Ureter (tissue), 1 donor: ENCODE data around the gene PLD6. TPM values are rescaled to one million over a fixed set of nuclear protein-coding genes. Genes with fewer than 3 reads are reported as not detected.

ENCODE experiments used
- DNase-seq: peaks from one replicate; pipeline ENCODE4 v3.0.0-alpha.2; 2020; ENCODE audit warnings: low spot score
- total RNA-seq: library from RNA; stranded (reverse); gene quantifications from one replicate; pipeline ENCODE4 v1.2.4, GENCODE V29; 2023
- donor health status: DM: yes; HTN: yes; CAD: no.

PLD6 gene
- total RNA-seq, 1 donor from 2014 or later: 4.9 TPM

DNA sequence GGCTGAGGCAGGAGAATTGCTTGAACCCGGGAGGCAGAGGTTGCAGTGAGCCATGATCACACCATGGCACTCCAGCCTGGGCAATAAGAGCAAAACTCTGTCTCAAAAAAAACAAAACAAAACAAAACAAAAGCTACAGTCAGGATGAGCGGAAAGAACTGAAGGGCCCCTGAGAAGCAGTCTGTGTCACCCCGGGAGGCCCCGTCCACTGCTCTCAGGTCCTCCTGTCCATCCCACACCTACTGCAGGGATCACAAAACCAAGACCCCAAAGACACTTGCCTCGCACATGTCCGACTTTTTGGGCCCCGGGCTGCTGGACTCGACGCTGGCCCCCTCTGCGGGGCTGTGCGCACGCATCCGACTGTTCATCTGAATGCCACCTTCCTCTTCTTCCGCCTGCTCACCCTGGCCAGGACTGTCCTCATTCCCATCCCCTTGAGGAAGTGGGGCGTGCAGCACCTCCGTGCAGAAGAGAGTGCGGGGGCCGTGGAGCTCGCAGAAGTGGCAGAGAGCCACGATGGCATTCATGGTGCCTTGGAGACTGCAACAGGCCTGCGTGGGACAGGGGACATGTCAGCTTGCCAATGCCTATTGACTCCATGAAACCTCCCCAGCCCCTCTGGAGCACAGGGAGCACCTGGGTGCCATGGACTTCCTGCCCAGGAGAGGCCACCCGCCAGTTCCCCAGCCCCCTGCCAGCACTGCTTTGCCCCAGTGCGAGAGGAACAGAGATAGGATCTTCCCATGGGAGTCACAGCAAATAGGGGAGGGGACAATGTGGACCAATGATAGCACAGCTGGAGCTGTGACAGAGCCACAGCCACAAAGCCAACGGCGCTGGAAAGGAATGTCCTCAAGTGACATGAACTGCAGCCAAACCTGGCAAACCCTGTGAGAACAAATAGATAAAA, 21.7 kb upstream of the PLD6 start:
- DNase-seq: no peak

DNA sequence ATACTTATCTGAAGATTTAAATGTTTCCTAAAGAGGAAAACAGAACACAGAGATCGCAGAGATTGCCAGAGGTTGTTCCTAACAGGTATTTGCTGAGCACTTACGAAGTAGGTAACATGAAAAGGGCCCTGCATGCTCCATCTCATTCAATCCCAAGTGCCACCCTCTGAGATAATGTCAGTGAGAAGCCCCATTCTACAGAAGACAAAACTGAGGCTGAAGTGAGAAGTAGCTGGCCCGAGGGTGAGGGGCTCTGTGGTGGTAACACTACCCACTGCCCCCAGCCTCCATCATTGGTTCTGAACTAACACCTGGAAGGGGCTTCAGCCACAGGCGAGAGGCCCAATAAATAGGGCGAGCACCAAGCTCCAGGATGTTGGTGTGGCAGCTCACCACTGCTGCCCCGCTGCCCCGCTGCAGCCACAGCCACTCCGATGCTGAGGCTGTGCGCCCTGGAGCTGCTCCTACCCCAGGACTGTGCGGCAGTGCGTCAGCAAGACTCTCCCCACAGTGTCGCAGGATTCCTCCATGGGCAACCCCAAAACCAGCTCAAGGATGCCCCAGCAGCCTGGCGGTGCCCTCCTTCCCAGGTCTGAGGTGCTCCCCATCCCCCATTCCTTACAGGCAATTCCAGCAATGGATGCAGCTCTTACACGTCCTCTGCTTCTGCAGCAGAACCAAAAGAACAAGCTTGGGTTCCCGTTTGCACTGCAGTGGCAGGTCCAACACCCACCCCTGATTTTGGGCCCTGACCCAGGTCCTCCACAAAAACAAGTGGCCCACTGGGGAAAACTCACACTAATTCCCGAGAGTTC, 20.5 kb upstream of the PLD6 start:
- DNase-seq: no peak

DNA sequence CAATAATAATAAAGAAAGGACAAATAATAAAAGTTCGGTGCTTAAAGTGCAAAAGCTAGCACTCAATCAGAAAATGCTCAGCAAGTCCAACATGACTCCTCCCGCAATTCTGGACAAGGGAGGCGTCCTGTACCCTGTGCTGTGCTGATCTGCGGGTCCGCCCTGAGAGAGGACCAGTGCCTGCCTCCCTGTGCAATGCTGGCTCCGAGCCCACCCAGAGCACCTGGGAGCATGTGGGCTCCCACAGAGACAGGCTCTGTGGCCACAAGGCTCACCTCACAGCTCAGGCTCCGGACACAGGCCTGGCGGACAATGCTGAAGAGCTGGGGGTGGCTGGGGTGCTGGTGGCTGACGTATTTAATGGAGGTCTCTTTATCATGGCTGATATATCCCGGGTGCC, 19.8 kb upstream of the PLD6 start:
- no peak for DNase-seq

DNA sequence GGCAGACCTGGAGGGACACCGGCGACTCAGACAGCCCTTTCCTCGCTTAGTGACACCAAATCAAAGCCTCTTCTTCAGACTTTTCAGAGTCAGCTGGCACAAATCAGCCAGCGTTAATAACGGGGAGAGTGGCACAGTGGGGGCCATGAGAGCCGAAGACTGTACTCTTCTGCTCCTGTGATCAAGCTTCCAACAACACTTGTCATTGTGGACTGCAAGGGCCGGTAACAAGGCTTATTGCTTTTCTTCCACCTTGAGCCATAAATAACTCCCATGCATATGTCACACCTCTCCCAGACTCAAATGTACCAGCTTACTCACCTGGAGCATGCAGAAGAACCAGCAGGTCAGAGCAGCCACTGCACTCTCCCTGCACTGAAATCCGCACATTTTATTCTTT, 18.0 kb upstream of the PLD6 start:
- DNase-seq: no peak

DNA sequence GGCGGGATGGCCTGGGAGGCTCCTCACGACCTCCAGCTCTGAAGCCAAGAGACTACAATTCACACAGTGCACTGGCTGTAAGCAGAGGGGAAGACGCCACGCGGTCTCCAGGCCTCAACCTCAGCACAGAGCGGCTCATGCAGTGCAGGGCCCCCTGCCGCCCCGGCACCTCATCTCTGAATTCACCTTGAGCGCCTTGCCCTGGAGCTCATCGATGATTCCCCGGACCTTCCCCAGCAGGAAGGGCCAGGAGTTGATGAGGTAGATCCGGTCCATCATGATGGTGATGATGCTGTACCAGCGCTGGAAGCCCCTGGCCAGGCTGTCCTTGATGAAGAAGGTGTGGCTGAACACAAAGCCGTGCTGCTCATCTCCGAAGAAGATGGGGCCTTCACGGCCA, 17.6 kb upstream of the PLD6 start:
- no peak for DNase-seq

DNA sequence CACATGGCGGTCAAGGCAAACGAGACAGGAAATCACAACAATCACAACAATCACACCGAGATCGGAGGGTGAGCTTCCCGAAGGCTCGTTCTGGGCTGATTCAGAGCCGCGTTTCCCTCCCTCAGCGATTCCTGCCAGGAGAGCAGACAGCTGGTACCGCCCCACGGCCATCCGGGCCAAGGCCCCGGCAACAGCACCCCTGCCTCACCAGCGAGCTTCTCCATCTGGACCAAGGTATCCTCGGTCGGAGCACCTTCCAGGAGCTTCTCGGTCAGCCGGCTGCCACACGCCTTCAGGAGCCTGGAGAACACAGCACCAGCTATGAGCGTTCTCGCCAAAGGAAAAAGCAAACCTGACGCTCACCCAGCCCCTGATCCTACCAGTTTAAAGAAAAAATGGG, 15.2 kb upstream of the PLD6 start:
- no peak for DNase-seq

DNA sequence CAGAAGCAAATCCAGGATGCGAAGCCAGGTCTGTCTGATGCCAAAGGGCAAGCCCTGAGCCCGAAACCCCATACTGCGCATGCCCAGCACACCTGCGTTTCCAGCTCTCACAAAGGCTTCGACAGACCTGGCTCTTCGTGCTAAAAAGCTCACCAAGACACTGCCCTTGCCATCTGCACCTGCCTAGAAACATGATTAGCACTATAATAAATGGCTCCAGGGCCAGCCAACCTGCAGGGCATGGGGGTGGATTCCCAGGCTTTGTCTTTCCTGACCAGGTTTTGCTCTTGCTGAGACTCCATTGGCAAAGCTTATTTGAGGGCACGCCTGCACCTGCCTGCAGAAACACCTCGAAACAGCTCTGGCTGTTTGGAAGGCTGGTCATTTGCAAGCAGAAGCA, 14.4 kb upstream of the PLD6 start:
- DNase-seq: no peak

DNA sequence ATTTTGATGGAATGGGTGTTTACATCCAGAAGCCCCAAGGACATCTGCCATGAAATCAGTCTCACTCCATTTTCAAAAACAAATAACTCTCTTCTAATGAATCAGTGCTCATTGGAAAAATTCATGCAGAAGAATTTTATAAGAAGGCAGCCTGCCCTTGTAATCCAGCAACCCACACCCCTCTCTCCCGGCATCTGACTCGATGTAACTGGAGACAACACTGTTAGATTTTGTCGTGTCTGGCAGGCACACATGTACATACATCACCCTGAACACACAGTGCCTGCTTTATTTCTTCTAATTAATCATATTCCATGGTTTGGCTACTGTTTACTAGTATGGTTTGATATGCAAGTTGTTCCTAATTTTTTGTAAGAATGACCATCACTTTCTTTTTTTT, 11.9 kb upstream of the PLD6 start:
- no peak for DNase-seq

DNA sequence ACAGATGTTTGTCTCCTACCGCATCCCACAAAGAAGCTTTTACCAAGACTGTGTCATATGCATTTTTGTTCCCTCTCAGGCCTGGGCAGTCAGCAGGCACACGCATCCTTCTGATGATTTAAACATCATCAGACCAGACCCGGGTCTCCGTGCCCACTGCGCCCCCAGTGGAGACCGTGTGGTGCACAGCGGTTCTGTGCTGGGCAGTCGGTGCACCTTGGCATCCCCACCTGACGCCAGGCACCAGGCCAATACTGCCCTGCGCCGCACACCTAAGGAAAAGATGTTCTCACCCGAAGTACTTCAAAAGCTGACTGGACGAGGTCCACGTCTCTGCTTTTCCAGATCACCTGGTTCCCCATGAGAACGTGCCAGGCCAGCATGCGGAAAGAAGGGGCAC, 10.6 kb upstream of the PLD6 start:
- no peak for DNase-seq

DNA sequence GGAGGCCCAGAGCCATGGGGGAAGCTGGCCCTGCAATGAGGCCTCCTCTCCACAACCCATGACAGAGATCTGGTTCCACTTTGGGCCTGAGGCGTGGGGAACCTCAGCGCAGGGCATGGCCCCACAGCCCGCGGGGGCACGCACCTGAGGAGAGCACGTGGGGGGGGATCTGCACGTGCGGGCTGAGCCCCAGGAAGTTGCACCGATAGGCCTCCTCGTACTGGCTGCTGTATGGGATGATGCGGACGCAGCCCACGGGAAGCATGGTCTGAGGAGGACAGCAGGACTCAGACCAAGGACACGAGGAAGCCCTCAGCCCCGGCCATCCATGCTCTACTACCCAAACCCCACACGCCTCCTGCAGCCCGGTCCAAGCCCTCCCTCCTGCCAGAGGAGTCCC, 10.1 kb upstream of the PLD6 start:
- DNase-seq: no peak

DNA sequence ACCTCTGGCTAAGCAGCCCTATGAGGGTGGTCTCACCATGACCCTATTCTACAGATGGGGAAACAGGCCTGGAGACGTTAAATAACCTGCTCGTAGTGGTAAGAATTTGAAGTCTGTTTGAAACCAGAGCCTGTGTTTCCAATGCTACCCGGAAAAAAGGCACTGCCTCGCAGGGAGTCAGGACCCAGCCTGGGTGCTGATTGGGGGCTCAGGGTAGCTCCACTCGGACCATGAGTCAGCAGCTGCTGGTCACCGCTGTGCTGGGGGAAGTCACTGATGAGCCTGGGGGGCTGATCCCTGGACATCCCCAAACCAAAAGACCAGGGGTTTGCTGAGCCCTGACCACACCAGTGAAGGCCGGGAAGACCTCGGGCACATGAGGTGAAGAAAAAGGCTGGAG, 9.4 kb upstream of the PLD6 start:
- no peak for DNase-seq

DNA sequence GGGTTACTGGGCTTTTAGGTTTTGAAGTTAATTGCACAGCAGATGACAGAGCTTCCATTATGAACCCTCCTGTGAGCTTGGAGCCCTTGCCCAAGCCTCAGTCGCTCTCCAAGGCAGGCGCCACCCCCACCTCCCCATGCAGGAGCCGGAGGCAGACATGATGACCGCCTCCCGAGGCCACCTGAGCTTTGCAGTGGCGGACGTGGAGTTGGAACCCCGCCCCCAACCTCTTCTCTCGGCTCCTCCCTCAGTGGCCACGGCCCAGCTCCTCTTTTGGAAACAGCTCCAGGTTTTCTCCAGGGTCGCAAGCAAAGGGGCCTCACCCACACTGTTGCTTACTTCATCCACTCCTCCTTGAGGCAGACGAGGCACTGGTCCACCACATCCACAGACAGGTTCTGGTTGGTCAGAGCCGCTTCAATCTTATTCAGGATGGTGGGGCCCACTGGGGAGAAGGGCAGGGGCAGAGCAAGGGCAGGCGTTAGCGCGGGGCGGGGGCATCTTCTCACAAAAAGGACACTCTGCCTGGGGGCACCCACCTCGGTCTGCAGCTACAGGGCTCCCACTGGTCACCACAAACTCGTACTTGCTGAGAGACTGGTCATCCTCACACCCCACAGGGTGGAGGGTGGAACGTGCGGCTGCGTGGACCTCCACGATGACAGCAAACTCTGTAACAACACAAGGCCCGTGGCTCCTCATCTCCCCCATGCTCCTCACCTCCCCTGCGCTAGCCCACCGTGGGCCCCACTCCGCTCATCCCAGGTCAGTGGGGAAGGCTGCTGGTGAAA, 8.7 kb upstream of the PLD6 start:
- no peak for DNase-seq

DNA sequence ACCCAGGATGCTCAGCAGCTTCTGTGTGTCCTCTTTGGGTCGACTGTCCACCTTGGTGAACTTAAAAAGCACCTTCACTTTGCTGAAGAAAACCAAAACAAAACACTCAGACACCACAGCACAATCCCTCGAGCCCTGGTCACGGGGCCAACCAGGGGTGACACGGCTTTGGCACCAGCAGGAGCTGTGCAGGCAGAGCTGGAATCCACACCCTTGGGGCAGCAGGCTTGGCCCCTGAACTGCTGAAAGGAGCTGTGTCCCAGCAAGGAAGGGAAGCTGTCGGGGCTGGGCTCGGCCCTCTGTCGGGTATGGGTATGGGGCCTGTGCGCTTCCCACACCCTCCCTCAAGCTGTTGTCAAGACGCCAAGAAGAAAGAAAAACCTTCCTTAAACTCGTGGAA, 7.6 kb upstream of the PLD6 start:
- DNase-seq: no peak

DNA sequence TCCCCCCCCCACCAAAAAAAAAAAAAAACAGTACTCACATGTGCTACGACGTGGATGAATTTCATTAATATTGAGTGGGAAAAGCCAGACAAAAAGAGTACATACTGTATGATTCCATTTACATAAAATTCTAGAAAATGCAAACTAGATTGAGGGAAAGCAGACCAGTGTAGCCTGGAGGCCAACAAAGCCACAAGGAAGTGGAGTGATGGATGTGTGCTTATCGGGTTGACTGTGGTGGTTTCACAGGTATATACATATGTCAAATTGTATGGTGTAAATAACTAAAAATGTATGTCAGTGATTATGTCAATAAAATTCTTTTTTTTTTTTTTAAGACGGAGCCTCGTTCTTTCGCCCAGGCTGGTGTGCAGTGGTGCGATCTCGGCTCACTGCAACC, 1.9 kb upstream of the PLD6 start:
- DNase-seq: no peak

DNA sequence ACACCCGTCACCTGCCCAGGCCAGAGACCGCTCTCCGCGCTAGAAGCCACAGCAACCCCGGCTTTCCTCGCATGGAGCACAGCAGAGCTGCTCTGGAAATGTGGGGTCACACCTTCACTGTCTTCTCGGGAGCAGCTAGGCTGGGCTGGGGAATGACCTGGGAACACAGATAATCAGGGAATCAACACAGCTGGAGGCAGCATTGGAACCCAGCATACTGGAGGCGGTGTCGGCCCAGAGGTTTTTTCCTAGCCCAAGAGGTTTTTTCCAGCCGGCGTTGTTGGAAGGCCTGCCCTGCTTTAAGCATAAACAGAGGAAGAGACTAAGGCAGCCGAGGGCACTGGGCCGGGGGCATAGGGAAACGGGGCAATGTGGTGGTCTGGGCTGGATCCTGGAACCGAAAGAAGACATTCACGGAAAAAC, 791 bp upstream of the PLD6 start:
- DNase-seq: no peak

DNA sequence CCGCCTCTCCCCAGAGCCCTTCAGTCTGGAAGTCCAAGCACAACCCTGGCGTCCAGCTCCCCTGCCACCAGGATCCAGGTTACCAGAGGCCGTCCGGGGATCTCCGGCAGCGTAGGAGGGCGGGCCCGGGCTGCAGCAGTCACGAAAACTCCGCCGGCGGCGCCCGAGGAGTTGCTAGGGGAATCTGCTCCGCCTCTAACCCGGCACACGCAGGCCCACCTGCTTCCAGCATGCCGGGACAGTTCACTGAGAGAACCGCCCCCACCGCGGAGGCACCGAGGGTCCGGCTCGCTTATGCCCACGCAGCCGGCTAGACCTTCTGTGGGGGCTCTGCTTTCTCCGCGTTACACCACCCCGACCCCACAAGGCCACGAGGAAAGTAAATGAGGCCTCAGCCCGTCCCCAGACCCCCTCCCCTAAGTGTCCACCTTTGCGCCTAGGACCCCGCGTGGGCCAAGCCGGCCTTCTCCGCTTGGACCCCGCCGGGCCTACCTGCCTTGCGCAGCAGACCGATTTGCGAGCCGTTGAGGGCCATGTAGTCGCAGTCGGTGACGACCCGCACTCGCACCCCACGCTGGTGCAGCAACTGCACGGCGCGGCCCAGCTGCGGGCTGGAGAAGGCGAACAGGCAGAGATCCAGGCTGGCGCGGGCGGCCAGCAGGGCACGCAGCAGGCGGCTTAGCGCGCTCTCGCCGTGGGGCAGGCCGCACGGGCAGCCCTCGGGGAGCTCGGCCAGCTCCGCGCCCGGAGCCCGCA, 587 bp downstream of the PLD6 start:
- DNase-seq: peak; percentile 64

DNA sequence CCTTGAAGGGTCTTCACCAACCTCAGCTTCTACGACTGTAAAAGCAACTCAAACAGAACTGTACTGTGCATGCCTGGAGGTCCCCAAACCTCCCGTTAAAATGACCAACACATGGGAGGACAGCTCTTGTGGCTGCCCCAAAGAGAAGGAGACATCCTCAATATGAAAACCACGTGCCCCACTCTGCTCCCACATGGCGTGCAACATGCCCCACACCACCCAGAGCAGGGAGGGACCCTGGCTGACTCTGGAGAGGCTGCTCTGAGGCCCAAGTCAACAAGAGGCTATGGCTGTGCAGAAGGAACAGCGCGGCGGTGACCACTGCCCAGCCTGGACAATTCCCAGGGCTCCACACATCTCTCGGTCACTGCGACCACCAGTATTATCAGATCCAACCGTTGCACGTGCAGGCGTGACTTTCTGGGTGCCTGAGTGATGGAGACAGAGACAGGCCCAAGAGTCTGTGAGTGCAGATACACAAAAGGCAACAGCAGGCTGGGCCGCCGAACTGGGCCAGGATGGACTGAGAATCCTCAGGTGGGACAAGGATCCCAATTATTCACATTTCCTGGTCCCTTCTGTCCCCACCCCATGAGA, 1.4 kb downstream of the PLD6 start:
- no peak for DNase-seq

DNA sequence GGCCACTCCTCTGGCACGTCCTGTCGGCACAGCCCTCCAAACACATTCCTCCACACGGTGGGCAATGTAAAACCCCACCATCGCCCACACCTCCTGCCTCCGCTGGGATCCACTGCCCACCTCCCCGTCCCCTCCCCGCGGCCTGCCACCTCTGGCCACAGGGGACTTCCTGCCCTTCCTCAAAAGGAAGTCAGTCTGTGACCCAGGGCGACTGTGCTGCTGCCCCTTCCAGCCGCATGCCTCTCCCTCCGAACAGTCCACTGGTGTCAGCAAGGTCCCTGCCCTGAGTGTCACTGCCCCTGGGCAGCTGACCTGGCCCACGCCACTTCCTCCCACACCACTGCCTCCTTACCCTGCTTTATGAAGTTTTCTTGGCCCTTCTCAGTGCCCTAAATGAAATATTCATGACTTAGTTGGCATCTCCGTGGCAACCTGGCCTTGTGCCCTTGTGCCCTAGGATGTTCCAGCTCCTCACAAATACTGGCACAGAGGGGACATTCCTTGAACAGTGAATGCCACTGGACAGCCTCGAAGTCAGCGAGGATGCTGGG, 2.0 kb downstream of the PLD6 start:
- DNase-seq: peak; percentile 60

DNA sequence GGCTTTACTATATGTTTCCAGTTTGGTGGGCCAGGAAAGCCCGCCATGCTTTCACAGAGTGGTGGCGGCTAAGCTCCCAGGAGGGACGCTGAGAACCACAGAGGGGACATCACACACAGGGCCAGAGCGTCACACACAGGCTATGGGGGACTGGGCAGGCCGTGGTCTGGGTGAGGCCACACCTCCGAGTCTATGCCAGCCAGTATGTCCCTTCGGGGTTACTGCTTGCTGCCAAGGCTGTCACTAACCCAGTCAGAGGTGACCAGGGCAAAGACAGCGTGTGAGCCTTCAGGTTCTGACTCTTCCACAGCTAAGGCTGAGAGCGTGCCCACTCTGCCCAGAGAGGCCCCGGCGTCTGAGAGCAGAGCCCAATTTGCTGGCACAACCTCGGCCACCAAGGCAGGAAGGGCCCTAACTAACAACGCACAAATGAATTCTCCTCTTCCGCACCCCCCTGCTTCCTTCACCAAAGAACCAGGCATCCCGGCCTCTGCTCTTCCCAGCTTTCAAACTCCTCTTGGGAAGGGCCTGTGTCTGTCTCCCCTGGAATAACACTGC, 2.9 kb downstream of the PLD6 start:
- DNase-seq: no peak

DNA sequence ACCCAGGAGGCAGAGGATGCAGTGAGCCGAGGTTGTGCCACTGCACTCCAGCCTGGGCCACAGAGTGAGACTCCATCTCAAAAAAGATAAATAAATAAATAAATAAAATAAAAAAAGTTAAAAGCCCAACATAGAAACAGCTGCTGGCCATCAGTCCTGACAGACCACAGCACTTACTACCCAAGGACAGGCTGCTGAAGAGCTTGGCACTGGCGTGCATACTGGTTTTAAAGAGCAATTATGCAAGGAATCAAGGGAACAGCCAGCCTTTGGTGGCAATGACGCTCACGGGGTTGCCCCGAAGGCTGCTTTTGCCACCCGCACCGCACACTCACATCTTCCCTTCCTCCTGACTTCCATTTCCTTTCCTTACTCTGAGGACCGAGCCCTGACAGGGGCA, 4.2 kb downstream of the PLD6 start:
- no peak for DNase-seq

DNA sequence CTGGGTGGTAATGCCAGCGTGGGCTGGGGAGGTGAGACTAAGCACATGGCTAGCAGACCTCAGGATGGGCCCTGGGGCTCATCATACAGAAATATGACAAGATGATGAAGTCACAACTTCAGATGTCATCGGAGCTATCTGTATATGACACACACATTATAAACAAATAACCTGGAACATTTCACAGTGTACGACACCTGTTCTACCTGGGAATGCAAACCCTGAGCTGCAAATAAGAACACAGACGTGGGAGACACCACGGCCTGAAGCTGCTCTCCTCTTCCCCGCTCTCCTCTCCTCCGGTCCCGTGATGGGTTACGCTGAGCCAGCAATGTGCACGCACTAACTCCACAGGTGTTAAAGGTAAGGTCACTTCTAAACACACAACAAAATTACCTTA, 4.9 kb downstream of the PLD6 start:
- DNase-seq: no peak
